Peyer's patch (tissue), 4 donors: ENCODE data around the gene TBP.

Source experiments
- POLR2A ChIP-seq, 2 donors: fragments of 450-650 bp; IDR thresholded peaks; one replicate each; pipeline ENCODE4 v1.5.1; 2017; ENCODE audit warnings: antibody characterized with exemption in 2 of 2, mild to moderate bottlenecking in 2 of 2, moderate library complexity in 2 of 2
- TF ChIP-seq, protein P1 (sequence below), 6 experiments: fragments of 450-650 bp in 4 of 6; fragments of 200-600 bp in 2 of 6; sonication (generic) in 1 of 6; IDR thresholded peaks; one replicate each; pipeline ENCODE4 v1.5.1; 2017 to 2019; ENCODE audit warnings: antibody characterized with exemption in 6 of 6, mild to moderate bottlenecking in 3 of 6, moderate library complexity in 1 of 6

DNA sequence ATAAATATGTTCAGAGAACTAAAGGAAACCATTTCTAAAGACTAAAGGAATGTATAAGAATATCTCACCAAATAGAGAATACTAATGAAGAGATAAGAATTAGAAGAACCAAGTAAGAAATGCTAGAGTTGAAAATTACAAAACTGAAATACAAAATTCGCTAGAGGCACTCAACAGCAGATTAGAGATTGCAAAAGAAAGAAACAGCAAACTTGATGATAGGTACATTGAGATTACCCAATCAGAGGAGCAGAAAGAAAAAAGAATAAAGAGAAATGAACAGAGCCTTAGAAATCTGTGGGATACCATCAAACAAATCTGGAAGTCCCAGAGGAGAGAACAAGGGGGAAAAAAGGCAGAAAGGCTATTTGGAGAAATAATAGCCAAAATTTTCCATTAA, 36.6 kb downstream of the TBP start:
- no peak for TF ChIP-seq POLR2A (IDR thresholded peaks at IDR 0.05)
- TF ChIP-seq, protein P1, sequence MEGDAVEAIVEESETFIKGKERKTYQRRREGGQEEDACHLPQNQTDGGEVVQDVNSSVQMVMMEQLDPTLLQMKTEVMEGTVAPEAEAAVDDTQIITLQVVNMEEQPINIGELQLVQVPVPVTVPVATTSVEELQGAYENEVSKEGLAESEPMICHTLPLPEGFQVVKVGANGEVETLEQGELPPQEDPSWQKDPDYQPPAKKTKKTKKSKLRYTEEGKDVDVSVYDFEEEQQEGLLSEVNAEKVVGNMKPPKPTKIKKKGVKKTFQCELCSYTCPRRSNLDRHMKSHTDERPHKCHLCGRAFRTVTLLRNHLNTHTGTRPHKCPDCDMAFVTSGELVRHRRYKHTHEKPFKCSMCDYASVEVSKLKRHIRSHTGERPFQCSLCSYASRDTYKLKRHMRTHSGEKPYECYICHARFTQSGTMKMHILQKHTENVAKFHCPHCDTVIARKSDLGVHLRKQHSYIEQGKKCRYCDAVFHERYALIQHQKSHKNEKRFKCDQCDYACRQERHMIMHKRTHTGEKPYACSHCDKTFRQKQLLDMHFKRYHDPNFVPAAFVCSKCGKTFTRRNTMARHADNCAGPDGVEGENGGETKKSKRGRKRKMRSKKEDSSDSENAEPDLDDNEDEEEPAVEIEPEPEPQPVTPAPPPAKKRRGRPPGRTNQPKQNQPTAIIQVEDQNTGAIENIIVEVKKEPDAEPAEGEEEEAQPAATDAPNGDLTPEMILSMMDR (IDR thresholded peaks at IDR 0.05) = no peak
